Thymus (tissue), 14 donors: ENCODE data around the gene CFB. TPM values are rescaled to one million over a fixed set of nuclear protein-coding genes. Genes with fewer than 3 reads are reported as not detected.

Experiments used
- DNase-seq, 9 donors: peaks; one replicate each; pipeline ENCODE4 v3.0.0-alpha.2; 2013; ENCODE audit warnings: low spot score in 9 of 9, low read depth in 6 of 9, missing footprints in 1 of 9
- H3K27ac ChIP-seq, 2 donors: one replicate each; pipeline ENCODE4 v1.5.1; 2013; ENCODE audit warnings: control low read depth in 1 of 2, low read depth in 1 of 2, low read length in 1 of 2, mild to moderate bottlenecking in 1 of 2, moderate library complexity in 1 of 2
- H3K27me3 ChIP-seq, 2 donors: one replicate each; pipeline ENCODE4 v1.5.1; 2013; ENCODE audit warnings: low read length in 1 of 2; ENCODE audit not compliant: control insufficient read depth in 2 of 2, insufficient read depth in 1 of 2
- H3K36me3 ChIP-seq, 2 donors: one replicate each; pipeline ENCODE4 v1.5.1; 2013; ENCODE audit warnings: low read length in 1 of 2, mild to moderate bottlenecking in 1 of 2, moderate library complexity in 1 of 2; ENCODE audit not compliant: control insufficient read depth in 2 of 2, insufficient read depth in 2 of 2
- H3K4me1 ChIP-seq, 2 donors: one replicate each; pipeline ENCODE4 v1.5.1; 2013; ENCODE audit warnings: low read length in 2 of 2; ENCODE audit not compliant: control insufficient read depth in 2 of 2, insufficient read depth in 2 of 2
- H3K4me3 ChIP-seq, 2 donors: one replicate each; pipeline ENCODE4 v1.5.1; 2013; ENCODE audit warnings: low read length in 2 of 2, control low read depth in 1 of 2, mild to moderate bottlenecking in 1 of 2
- H3K9me3 ChIP-seq, 2 donors: one replicate each; pipeline ENCODE4 v1.5.1; 2013; ENCODE audit warnings: low read length in 1 of 2, mild to moderate bottlenecking in 1 of 2; ENCODE audit not compliant: control insufficient read depth in 2 of 2, insufficient read depth in 1 of 2
- WGBS: extraction: QIAGEN DNeasy Blood & Tissue Kit; methylation state at CpG from one replicate; pipeline ENCODE4 v1.1.7; 2013; 5-methylcytosine and 5-hydroxymethylcytosine counted together
- long read RNA-seq, 10 donors: transcript quantifications; one replicate each; lab custom pipeline, GENCODE V29; 2026
- polyA plus RNA-seq: library from polyadenylated mRNA; stranded (reverse); fragments of 200-250 nt; gene quantifications from one replicate; pipeline ENCODE4 v1.2.3, GENCODE V29; 2013
- total RNA-seq: library from RNA; stranded (reverse); fragments of 120-200 nt; gene quantifications from one replicate; pipeline ENCODE4 v1.2.4, GENCODE V29; 2013
- donor health status: healthy.

CFB gene
- total RNA-seq (17.0 TPM), polyA plus RNA-seq (41.0 TPM)
- long read RNA-seq, donor 1, partial matches to known transcripts = 0 of 2 reads
- long read RNA-seq, donor 1, other reads (novel, unspliced or antisense) = 0 of 2 reads
- long read RNA-seq, donor 2 = 0 reads
- long read RNA-seq, donor 3, partial matches to known transcripts = 0 of 3 reads
- long read RNA-seq, donor 3, other reads (novel, unspliced or antisense) = 0 of 3 reads
- long read RNA-seq, donor 4, partial matches to known transcripts = 0 of 1 reads
- long read RNA-seq, donor 4, other reads (novel, unspliced or antisense) = 0 of 1 reads
- long read RNA-seq, donor 5, partial matches to known transcripts = 0 of 3 reads
- long read RNA-seq, donor 5, other reads (novel, unspliced or antisense) = 0 of 3 reads
- long read RNA-seq, donor 6, partial matches to known transcripts = 0 of 1 reads
- long read RNA-seq, donor 6, other reads (novel, unspliced or antisense) = 0 of 1 reads
- long read RNA-seq, donor 7, transcript CFB-271 (18 exons, 2,862 nt) = major isoform, 5 of 5 reads
- long read RNA-seq, donor 7, partial matches to known transcripts = 0 of 5 reads
- long read RNA-seq, donor 7, other reads (novel, unspliced or antisense) = 0 of 5 reads
- long read RNA-seq, donor 8, partial matches to known transcripts = 0 of 3 reads
- long read RNA-seq, donor 8, other reads (novel, unspliced or antisense) = 0 of 3 reads
- long read RNA-seq, donor 9, partial matches to known transcripts = 0 of 1 reads
- long read RNA-seq, donor 9, other reads (novel, unspliced or antisense) = 0 of 1 reads
- long read RNA-seq, donor 10, partial matches to known transcripts = 0 of 1 reads
- long read RNA-seq, donor 10, other reads (novel, unspliced or antisense) = 0 of 1 reads

- peak in 1 of 9 donors; percentile 24 for DNase-seq
- peak within 1 kb of the TSS in 1 of 2 donors; percentile 5 for H3K4me3 ChIP-seq
- peaks cover 0 to 39% of the 10 kb centered on the region in 2 donors for H3K27me3 ChIP-seq
- peaks cover 0 to under 1% of the 10 kb centered on the region in 2 donors for H3K36me3 ChIP-seq
- H3K4me1 ChIP-seq = peaks cover 0 to 18% of the 10 kb centered on the region in 2 donors
- H3K9me3 ChIP-seq = no peaks in the 10 kb centered on the region
- H3K27ac ChIP-seq = peak within 1 kb of the TSS; percentile 71 to 79
- 70% methylated on average over 11 of the region's 11 CpGs for WGBS
Measured at GRCh38 chr6:31945507-31946369, at the start of gene CFB. Gene CFB, plus strand, starts transcription at chr6:31946095. Its CDS starts 127 bp downstream, at chr6:31946222.

GRCh38 chr6:31896493-31896855 lies 49.4 kb upstream of the CFB start:
- peaks cover 37 to 39% of the 10 kb centered on the region in 2 donors for H3K36me3 ChIP-seq
- WGBS = 63% methylated on average over 4 of the region's 4 CpGs
- H3K9me3 ChIP-seq = no peaks in the 10 kb centered on the region
- peaks cover 19 to 25% of the 10 kb centered on the region in 2 donors for H3K4me1 ChIP-seq
- H3K27me3 ChIP-seq = no peaks in the 10 kb centered on the region
- no peak for DNase-seq
- peak overlapping the region; percentile 46 to 78 for H3K27ac ChIP-seq
- peak overlapping the region; percentile 74 to 89 for H3K4me3 ChIP-seq

GRCh38 chr6:31896856-31897611 lies 48.9 kb upstream of the CFB start:
- peak overlapping the region; percentile 74 to 89 for H3K4me3 ChIP-seq
- peaks cover 20 to 25% of the 10 kb centered on the region in 2 donors for H3K4me1 ChIP-seq
- H3K27me3 ChIP-seq = no peaks in the 10 kb centered on the region

GRCh38 chr6:31897612-31898382 lies 48.1 kb upstream of the CFB start, which contains the start of gene EHMT2:
Gene EHMT2, minus strand, starts transcription at chr6:31897698. Its CDS starts 21 bp downstream, at chr6:31897677.
- H3K4me1 ChIP-seq = peaks cover 23 to 30% of the 10 kb centered on the region in 2 donors
- peaks cover 25 to 30% of the 10 kb centered on the region in 2 donors for H3K36me3 ChIP-seq
- H3K27me3 ChIP-seq = no peaks in the 10 kb centered on the region
- H3K27ac ChIP-seq = peak within 1 kb of the TSS; percentile 84 to 88
- H3K9me3 ChIP-seq = no peaks in the 10 kb centered on the region
- peak within 1 kb of the TSS; percentile 74 to 89 for H3K4me3 ChIP-seq
- peak; percentile 65 to 92 (median 79) for DNase-seq
- under 1% methylated on average over 49 of the region's 49 CpGs for WGBS

More at GRCh38 chr6:31896856-31897611, 48.9 kb upstream of the CFB start:
- peak in 2 of 9 donors; percentile 13 to 29 for DNase-seq
- Histone ChIP-seq H3K9me3 (no peaks in the 10 kb centered on the region), H3K36me3 (peaks cover 33 to 37% of the 10 kb centered on the region in 2 donors), H3K27ac (peak overlapping the region; percentile 78 to 88)
- WGBS = 2% methylated on average over 58 of the region's 62 CpGs

- peaks cover 20 to 23% of the 10 kb centered on the region in 2 donors for H3K36me3 ChIP-seq
- no peaks in the 10 kb centered on the region for H3K27me3 ChIP-seq
- no peaks in the 10 kb centered on the region for H3K9me3 ChIP-seq
- peak overlapping the region; percentile 81 to 84 for H3K27ac ChIP-seq
- DNase-seq = peak in 6 of 9 donors; percentile 46 to 79 (median 57)
- 21% methylated on average over 8 of the region's 8 CpGs for WGBS
- peak overlapping the region; percentile 74 to 89 for H3K4me3 ChIP-seq
- H3K4me1 ChIP-seq = peaks cover 23 to 34% of the 10 kb centered on the region in 2 donors
Measured at GRCh38 chr6:31898383-31899011, 47.4 kb upstream of the CFB start.

- Histone ChIP-seq H3K27ac (no peak overlapping the region), H3K9me3 (no peaks in the 10 kb centered on the region), H3K27me3 (no peaks in the 10 kb centered on the region), H3K4me1 (peaks cover 23 to 34% of the 10 kb centered on the region in 2 donors), H3K36me3 (peaks cover 17 to 18% of the 10 kb centered on the region in 2 donors), H3K4me3 (no peak overlapping the region)
- no peak for DNase-seq
- 83% methylated on average over 5 of the region's 5 CpGs for WGBS
Measured at GRCh38 chr6:31899215-31899614, 46.7 kb upstream of the CFB start.

GRCh38 chr6:31899882-31900722 lies 45.8 kb upstream of the CFB start:
- WGBS = 88% methylated on average over 49 of the region's 49 CpGs
- no peak overlapping the region for H3K4me3 ChIP-seq
- DNase-seq = no peak
- H3K4me1 ChIP-seq = peaks cover 23 to 34% of the 10 kb centered on the region in 2 donors
- H3K36me3 ChIP-seq = peaks cover 10 to 13% of the 10 kb centered on the region in 2 donors
- H3K27me3 ChIP-seq = no peaks in the 10 kb centered on the region
- no peak overlapping the region for H3K27ac ChIP-seq
- H3K9me3 ChIP-seq = no peaks in the 10 kb centered on the region
